Activated T-cell treated with anti-CD3 and anti-CD28 coated beads, Interleukin-2, amount 50 U/mL, for 72 hours (primary cell): ENCODE results near the gene CSF1. TPM values are rescaled to one million over a fixed set of nuclear protein-coding genes. Genes with fewer than 3 reads are reported as not detected.
A peak's percentile ranks its signal among the peaks of the same experiment; 100 is the strongest.

Experiments used
- ATAC-seq, 2 donors: fragments of 150-1000 bp; cut with Tn5 transposase; replicated peaks in 1 of 2; 2 replicates each; pipeline ENCODE4 v1.10.0; 2021; ENCODE audit warnings: moderate library complexity in 2 of 2, mild to moderate bottlenecking in 1 of 2
- DNase-seq, 2 donors: peaks; one replicate each; pipeline ENCODE4 v3.0.0; 2021 to 2022; ENCODE audit warnings: mixed read lengths in 1 of 2
- H3K27ac Mint-ChIP-seq: one replicate; pipeline ENCODE4 v1.8.0; 2022; ENCODE audit warnings: mild to moderate bottlenecking, moderate library complexity, mixed read lengths
- H3K27me3 Mint-ChIP-seq: one replicate; pipeline ENCODE4 v1.8.0; 2022; ENCODE audit warnings: low read depth, mixed read lengths
- H3K36me3 Mint-ChIP-seq, 2 donors: one replicate each; pipeline ENCODE4 v1.8.0; 2022; ENCODE audit warnings: mixed read lengths in 2 of 2, mild to moderate bottlenecking in 1 of 2; ENCODE audit not compliant: insufficient read depth in 2 of 2
- H3K4me1 Mint-ChIP-seq: one replicate; pipeline ENCODE4 v1.8.0; 2022; ENCODE audit warnings: low read depth, mixed read lengths
- H3K4me3 Mint-ChIP-seq, 2 donors: one replicate each; pipeline ENCODE4 v1.8.0; 2022; ENCODE audit warnings: mild to moderate bottlenecking in 2 of 2, mixed read lengths in 2 of 2, moderate library complexity in 2 of 2
- H3K9me3 Mint-ChIP-seq, 2 donors: one replicate each; pipeline ENCODE4 v1.8.0; 2022; ENCODE audit warnings: mixed read lengths in 2 of 2
- total RNA-seq, 2 donors: library from RNA; stranded (reverse); gene quantifications; one replicate each; pipeline ENCODE4 v1.2.3, GENCODE V29; 2022

Gene CSF1
- total RNA-seq, 2 donors from 2014 or later = 46.3 to 83.0 TPM

DNA sequence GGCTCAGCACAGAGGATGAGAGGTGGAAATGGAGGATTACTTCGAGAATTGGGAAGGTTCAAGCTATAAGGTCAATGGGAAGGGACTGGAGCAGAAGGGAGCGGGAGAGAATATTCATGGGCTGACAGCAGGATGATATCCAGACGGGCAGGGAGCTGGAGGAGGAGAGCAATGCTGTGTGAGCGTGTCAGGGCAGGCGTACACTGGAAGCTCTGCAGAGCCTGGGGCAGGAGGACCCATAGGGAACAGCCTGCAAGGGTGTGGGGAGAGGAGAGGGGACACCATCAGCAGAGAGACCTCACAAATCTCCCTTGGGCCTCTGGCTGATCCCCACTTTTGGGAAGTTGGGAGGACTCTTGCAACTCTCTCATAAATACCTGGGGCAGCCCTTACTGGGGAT is 13.7 kb downstream of the CSF1 start:
- no peak overlapping the region for H3K4me3 Mint-ChIP-seq
- H3K27me3 Mint-ChIP-seq = no peaks in the 10 kb centered on the region
- DNase-seq (no peak), ATAC-seq (no peak)
- H3K27ac Mint-ChIP-seq = no peak overlapping the region
- peaks cover 0 to 4% of the 10 kb centered on the region in 2 donors for H3K9me3 Mint-ChIP-seq
- H3K36me3 Mint-ChIP-seq = peaks cover 30 to 45% of the 10 kb centered on the region in 2 donors
- H3K4me1 Mint-ChIP-seq = no peaks in the 10 kb centered on the region

DNA sequence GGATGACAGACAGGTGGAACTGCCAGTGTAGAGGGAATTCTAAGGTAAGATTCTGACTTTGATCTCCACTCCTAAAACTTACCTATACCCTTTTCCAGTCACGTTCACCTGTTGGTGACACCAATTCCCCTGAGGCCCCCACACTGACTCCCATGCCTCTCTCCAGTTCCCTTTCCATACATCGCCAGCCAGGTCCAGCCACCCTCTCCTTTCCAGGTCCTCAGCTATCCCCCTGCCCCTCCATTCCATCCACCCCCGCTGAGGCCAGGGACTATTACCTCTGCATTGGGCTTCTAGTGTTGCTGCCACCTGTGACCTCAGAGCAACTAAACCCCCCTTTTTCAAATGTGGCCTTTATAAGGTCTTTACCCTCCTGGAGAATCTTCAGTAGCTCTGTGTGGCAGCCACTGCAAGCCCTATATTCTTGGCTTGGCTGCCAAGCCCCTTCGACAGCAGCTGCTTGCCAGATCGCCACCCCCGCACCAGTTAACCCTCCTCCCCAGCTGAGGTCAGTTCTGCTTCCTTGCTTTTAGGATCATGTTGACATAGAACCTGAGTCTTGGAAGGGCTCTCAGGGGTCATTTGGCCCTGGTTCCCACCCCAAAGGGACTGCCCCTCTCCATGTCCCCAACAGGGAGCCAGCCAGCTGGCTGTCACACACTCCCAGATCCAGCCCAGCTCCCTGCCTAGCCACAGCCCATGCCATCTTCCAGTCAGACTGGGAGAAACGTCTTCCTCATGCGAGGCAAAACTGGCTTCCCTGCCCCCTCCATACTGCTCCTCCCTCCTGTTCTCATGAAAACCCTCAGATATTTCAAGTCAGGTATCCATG is 14.7 kb downstream of the CSF1 start:
- H3K4me1 Mint-ChIP-seq = no peaks in the 10 kb centered on the region
- H3K4me3 Mint-ChIP-seq = no peak overlapping the region
- no peak for ATAC-seq
- H3K27ac Mint-ChIP-seq = peak overlapping the region; percentile 47
- DNase-seq = no peak
- H3K36me3 Mint-ChIP-seq = peaks cover 30 to 43% of the 10 kb centered on the region in 2 donors
- no peaks in the 10 kb centered on the region for H3K27me3 Mint-ChIP-seq
- H3K9me3 Mint-ChIP-seq = peaks cover 0 to 4% of the 10 kb centered on the region in 2 donors

DNA sequence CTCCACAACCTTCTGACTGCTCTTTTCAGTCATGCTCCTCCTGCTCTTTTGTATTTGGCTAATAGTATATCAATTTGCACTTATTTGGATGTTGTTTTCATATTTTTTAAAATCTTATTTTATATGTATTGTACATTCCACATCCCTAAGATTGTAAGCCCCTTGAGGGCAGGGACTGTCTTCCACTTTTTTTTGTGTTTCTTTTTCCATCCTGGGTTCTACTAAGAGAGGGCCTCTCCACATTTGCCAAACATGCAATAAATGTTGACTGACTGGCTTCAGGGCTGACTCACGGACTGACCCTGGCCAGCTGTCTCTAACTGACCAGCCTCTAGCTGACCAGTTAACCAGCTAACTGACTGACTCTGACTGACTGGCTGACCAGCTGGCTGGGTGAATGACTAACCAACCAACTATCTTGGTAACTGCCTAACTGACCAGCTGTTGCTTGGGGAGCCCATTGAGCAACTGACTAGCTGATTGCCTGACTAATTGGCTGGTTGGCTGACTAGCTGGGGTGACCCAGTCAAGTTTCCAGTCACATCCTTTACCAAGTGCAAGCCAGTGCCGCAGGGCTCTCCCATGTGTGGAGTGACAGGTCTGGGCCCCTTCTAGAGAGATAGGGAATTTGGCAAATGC is 16.1 kb downstream of the CSF1 start:
- H3K4me1 Mint-ChIP-seq = no peaks in the 10 kb centered on the region
- H3K4me3 Mint-ChIP-seq = no peak overlapping the region
- H3K9me3 Mint-ChIP-seq = peaks cover 0 to 4% of the 10 kb centered on the region in 2 donors
- no peak for DNase-seq
- no peaks in the 10 kb centered on the region for H3K27me3 Mint-ChIP-seq
- H3K36me3 Mint-ChIP-seq = peaks cover 23 to 42% of the 10 kb centered on the region in 2 donors
- ATAC-seq = no peak
- no peak overlapping the region for H3K27ac Mint-ChIP-seq

DNA sequence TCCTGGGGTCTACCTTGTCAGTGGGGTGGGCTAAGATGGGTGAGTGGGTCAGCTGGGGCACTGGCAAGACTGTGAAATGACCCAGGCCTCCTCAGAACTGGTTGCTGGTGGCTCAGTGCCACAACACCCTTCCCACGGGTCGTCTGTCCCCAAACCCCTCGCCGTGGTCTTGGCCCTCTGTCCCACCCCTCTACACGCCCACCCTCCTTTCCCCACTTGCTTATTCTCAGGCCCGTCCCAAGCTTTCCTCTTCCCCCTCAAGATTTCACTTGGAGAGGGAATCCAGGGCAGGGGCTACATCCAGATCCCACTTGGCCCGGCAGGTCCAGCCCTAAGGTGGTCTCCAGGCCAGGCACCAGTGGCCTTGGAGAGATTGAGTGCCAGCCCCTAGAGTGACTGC is 16.7 kb downstream of the CSF1 start:
- Mint-ChIP-seq H3K27ac (no peak overlapping the region), H3K27me3 (no peaks in the 10 kb centered on the region), H3K36me3 (peaks cover 22 to 41% of the 10 kb centered on the region in 2 donors), H3K4me1 (no peaks in the 10 kb centered on the region), H3K9me3 (peaks cover 0 to 4% of the 10 kb centered on the region in 2 donors), H3K4me3 (no peak overlapping the region)
- ATAC-seq = no peak
- no peak for DNase-seq

DNA sequence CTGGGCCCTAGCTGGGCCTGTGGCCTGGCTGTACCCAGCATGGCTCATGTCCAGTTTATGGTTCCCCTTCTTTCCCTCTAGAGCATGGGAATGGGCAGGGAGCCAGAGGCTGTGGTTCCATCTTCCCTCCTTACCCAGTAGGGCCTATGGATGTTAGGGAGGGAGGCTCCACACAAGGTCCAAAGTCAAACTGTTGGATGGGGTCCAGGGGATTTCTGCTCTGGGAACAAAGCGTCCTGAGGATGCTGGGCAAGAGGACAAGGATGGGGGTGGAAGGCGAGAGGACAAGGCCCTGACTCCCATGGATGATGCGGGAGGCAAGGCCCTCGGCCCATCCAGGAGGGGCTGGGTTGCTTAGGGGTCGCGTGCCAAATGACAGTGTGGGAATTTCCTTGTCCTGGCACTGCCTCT is 17.3 kb downstream of the CSF1 start:
- DNase-seq = no peak
- no peaks in the 10 kb centered on the region for H3K27me3 Mint-ChIP-seq
- H3K36me3 Mint-ChIP-seq = peaks cover 20 to 36% of the 10 kb centered on the region in 2 donors
- H3K9me3 Mint-ChIP-seq = peaks cover 0 to 4% of the 10 kb centered on the region in 2 donors
- H3K27ac Mint-ChIP-seq = no peak overlapping the region
- no peak overlapping the region for H3K4me3 Mint-ChIP-seq
- no peak for ATAC-seq
- no peaks in the 10 kb centered on the region for H3K4me1 Mint-ChIP-seq

DNA sequence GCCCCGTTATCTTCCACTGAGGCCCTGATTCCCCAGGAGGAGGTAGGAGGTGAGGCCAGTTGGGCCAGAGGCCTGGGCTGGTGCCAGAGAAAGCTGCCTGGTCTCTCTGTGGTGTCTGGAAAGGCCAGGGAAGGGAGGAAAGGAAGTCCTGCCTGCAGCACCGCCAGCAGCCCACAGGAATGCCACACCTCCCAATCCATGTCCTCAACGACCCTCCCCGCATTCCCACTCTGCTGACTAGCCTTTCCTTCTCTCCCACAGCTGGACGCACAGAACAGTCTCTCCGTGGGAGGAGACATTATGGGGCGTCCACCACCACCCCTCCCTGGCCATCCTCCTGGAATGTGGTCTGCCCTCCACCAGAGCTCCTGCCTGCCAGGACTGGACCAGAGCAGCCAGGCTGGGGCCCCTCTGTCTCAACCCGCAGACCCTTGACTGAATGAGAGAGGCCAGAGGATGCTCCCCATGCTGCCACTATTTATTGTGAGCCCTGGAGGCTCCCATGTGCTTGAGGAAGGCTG is 18.0 kb downstream of the CSF1 start:
- no peak overlapping the region for H3K4me3 Mint-ChIP-seq
- H3K27ac Mint-ChIP-seq = no peak overlapping the region
- ATAC-seq = no peak
- DNase-seq = no peak
- H3K4me1 Mint-ChIP-seq = peaks cover 6% of the 10 kb centered on the region
- no peaks in the 10 kb centered on the region for H3K27me3 Mint-ChIP-seq
- H3K36me3 Mint-ChIP-seq = peaks cover 18 to 35% of the 10 kb centered on the region in 2 donors
- H3K9me3 Mint-ChIP-seq = peaks cover 0 to 4% of the 10 kb centered on the region in 2 donors

DNA sequence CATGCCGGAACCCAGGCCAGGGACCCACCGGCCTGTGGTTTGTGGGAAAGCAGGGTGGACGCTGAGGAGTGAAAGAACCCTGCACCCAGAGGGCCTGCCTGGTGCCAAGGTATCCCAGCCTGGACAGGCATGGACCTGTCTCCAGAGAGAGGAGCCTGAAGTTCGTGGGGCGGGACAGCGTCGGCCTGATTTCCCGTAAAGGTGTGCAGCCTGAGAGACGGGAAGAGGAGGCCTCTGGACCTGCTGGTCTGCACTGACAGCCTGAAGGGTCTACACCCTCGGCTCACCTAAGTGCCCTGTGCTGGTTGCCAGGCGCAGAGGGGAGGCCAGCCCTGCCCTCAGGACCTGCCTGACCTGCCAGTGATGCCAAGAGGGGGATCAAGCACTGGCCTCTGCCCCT is 18.5 kb downstream of the CSF1 start:
- no peak overlapping the region for H3K27ac Mint-ChIP-seq
- peaks cover 17 to 30% of the 10 kb centered on the region in 2 donors for H3K36me3 Mint-ChIP-seq

DNA sequence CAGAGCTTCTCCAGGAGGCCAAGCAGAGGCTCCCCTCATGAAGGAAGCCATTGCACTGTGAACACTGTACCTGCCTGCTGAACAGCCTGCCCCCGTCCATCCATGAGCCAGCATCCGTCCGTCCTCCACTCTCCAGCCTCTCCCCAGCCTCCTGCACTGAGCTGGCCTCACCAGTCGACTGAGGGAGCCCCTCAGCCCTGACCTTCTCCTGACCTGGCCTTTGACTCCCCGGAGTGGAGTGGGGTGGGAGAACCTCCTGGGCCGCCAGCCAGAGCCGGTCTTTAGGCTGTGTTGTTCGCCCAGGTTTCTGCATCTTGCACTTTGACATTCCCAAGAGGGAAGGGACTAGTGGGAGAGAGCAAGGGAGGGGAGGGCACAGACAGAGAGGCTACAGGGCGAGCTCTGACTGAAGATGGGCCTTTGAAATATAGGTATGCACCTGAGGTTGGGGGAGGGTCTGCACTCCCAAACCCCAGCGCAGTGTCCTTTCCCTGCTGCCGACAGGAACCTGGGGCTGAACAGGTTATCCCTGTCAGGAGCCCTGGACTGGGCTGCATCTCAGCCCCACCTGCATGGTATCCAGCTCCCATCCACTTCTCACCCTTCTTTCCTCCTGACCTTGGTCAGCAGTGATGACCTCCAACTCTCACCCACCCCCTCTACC is 19.1 kb downstream of the CSF1 start:
- no peak for ATAC-seq
- Mint-ChIP-seq H3K36me3 (peaks cover 15 to 27% of the 10 kb centered on the region in 2 donors), H3K27ac (no peak overlapping the region), H3K27me3 (no peaks in the 10 kb centered on the region), H3K4me3 (no peak overlapping the region), H3K4me1 (peaks cover 9% of the 10 kb centered on the region), H3K9me3 (peaks cover 0 to 4% of the 10 kb centered on the region in 2 donors)
- no peak for DNase-seq

More for the DNA sequence above, 18.5 kb downstream of the CSF1 start:
- ATAC-seq (no peak), DNase-seq (no peak)
- H3K4me3 Mint-ChIP-seq = no peak overlapping the region
- no peaks in the 10 kb centered on the region for H3K27me3 Mint-ChIP-seq
- H3K4me1 Mint-ChIP-seq = peaks cover 9% of the 10 kb centered on the region
- H3K9me3 Mint-ChIP-seq = peaks cover 0 to 4% of the 10 kb centered on the region in 2 donors

DNA sequence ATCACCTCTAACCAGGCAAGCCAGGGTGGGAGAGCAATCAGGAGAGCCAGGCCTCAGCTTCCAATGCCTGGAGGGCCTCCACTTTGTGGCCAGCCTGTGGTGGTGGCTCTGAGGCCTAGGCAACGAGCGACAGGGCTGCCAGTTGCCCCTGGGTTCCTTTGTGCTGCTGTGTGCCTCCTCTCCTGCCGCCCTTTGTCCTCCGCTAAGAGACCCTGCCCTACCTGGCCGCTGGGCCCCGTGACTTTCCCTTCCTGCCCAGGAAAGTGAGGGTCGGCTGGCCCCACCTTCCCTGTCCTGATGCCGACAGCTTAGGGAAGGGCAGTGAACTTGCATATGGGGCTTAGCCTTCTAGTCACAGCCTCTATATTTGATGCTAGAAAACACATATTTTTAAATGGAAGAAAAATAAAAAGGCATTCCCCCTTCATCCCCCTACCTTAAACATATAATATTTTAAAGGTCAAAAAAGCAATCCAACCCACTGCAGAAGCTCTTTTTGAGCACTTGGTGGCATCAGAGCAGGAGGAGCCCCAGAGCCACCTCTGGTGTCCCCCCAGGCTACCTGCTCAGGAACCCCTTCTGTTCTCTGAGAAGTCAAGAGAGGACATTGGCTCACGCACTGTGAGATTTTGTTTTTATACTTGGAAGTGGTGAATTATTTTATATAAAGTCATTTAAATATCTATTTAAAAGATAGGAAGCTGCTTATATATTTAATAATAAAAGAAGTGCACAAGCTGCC is 19.8 kb downstream of the CSF1 start:
- H3K27me3 Mint-ChIP-seq = no peaks in the 10 kb centered on the region
- peaks cover 9% of the 10 kb centered on the region for H3K4me1 Mint-ChIP-seq
- peaks cover 13 to 21% of the 10 kb centered on the region in 2 donors for H3K36me3 Mint-ChIP-seq
- no peak overlapping the region for H3K4me3 Mint-ChIP-seq
- peaks cover 0 to 4% of the 10 kb centered on the region in 2 donors for H3K9me3 Mint-ChIP-seq
- H3K27ac Mint-ChIP-seq = no peak overlapping the region
- no peak for ATAC-seq
- DNase-seq = no peak

DNA sequence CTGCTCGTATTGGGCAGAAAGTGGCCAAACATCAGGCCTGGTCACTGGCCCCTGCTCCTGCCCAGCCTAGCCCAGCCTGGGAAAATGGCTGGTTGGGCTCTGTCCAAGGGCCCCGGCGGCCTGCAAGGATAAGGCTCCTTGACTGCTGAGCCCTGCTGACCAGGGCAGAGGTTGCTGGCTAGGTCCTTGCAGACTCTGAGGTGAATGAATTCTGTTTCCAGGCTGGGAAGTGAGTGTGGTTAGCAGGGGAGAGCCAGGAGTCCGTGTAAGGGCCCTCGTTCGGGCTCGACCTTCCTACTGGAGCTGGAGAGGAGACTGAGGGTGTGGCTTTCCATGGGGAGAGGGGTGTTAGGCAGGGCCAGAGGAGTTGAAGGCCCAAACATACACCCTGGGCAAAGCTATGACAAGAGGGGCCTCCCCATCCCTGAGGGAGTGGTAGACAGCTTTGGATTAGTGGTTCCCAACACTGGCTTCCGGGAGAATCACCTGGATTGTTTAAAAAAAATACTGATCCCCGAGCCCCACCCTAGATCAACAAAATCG is 20.6 kb downstream of the CSF1 start:
- no peak overlapping the region for H3K4me3 Mint-ChIP-seq

DNA sequence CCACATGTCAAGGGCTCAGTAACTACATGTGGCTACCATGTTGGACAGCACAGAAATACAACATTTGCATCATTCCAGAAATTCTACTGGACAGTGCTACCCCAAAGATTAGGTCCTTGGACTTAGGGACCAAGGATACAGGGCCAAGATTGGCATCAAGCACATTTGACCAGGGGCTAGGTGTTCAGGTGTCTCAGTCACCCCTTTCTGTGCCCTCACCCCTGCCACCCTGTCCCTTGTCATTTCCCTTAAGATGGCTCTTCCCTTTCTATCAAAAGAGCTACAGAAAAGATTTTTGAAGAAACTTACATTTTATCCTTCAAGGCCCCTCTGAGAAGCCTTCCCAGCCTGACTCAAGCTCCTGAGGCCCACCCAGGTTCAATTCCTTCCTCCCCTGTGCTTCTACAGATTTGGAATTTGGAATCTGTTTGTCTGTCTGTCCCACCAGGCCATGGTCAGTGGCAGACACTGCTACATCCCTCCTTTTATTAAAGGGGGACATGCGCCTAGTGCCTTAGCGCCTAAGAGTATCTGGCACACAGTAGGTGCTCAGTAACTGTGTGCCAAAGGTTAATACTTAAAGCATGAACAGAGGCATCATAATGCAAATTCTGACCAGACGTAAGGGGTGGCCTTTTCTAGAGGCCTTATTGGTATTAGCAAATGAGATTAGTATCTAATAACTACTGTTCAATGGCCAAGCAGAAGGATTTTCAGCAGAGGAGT is 21.4 kb downstream of the CSF1 start:
- Mint-ChIP-seq H3K27ac (peak overlapping the region; percentile 31), H3K9me3 (peaks cover 3 to 5% of the 10 kb centered on the region in 2 donors), H3K4me1 (peaks cover 9% of the 10 kb centered on the region), H3K36me3 (peaks cover 7 to 8% of the 10 kb centered on the region in 2 donors), H3K4me3 (no peak overlapping the region), H3K27me3 (no peaks in the 10 kb centered on the region)
- ATAC-seq (no peak), DNase-seq (no peak)

More for the DNA sequence above, 20.6 kb downstream of the CSF1 start:
- no peak for ATAC-seq
- DNase-seq = no peak
- Mint-ChIP-seq H3K27me3 (no peaks in the 10 kb centered on the region), H3K9me3 (peaks cover 2 to 3% of the 10 kb centered on the region in 2 donors), H3K4me1 (peaks cover 9% of the 10 kb centered on the region), H3K27ac (no peak overlapping the region), H3K36me3 (peaks cover 7 to 12% of the 10 kb centered on the region in 2 donors)

DNA sequence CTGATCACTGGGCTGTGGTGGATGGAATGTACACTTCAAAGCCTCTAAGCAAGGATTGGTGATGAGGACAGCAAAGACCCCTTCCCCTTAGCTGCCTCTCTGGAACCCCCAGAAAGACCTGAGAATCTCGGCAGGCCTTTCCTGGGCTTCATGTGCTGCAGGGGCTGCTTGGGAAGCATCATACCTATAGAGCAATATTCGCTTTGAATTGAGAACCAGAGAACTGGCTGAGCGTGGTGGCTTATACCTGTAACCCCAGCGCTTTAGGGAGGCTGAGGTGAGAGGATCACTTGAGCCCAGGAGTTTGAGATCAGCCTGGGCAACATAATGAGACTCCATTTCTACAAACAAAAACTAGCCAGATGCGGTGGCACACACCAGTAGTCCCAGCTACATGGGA is 22.0 kb downstream of the CSF1 start:
- ATAC-seq = no peak
- peak overlapping the region; percentile 31 for H3K27ac Mint-ChIP-seq

More for the DNA sequence above, 22.0 kb downstream of the CSF1 start:
- Mint-ChIP-seq H3K27me3 (no peaks in the 10 kb centered on the region), H3K9me3 (peaks cover 5 to 7% of the 10 kb centered on the region in 2 donors), H3K4me3 (no peak overlapping the region), H3K4me1 (peaks cover 9% of the 10 kb centered on the region), H3K36me3 (peaks cover 7% of the 10 kb centered on the region in 2 donors)
- DNase-seq = no peak
